ENCODE measurements around the gene EVA1A.

EVA1A gene, protein sequence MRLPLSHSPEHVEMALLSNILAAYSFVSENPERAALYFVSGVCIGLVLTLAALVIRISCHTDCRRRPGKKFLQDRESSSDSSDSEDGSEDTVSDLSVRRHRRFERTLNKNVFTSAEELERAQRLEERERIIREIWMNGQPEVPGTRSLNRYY

DNA sequence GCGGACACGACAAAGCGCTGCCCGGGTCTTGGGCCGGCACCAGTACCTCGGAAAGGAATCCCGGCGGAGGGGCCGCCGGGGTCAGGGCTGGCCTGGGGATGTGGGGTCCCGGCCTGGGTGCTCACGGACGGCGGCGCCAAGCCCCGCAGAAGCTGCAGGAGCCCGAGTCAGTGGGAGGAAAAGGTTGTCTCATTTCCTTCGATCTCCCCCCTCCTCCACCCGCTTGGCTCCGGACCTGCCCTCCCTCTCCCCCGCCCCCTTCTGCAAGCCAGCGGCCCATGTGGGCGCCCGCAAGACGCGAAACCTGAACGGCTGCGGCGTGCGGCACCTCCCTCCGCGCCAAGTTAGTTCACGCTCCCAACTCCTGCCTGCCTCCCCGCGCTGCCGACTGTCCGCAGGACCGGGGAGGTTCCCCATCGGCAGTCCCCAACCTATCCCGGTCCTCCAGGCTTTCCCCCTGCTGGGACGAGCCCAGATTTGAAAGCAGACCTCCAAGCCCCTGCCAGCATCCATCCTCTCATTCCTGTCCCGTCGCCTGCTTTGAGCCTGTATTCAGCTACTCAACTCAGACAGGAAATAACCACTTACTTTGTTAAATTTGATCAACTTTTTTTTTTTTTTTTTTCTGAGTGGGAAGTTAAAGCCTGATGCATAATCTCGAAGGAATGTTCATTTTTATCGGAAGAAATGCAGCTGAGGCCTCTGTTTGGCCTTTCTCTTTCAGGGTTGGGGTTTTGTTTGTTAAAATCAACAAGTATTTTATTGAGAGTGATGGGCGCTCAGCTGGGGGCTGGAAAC, at the start of gene EVA1A:
Gene EVA1A, minus strand, starts transcription at position 172 of the 798 bp plus-strand sequence. CDS start 42,799 bp downstream, outside the sequence.
- DNase-seq: no peak

DNA sequence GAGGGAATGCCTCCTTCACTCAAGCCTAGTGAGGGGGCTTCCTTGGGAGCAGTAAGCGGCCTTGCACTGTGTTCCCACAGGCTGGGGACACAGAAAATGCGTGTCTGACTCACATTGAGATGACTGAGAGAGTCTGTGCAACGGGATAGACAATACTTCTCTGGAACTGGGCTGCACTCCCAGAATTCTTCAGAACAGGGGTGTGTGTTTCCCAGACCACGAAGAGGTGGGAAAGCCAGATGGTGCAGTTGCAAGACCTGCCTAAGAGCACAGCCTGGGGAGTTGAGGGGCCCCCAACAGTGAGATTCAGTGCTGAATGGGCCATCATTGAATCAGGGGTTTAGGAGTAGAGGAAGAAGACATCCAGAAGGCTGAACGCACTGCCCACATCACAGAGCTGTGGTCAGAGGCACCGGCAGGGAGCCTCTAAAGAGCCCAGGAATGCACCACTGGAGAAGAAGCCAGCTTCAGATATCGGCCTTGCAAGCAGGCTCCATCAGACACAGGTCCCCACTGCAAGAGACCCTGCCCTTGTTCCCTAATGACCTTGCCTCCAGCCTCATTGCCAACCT, 49.3 kb upstream of the EVA1A start:
- no peak for DNase-seq

DNA sequence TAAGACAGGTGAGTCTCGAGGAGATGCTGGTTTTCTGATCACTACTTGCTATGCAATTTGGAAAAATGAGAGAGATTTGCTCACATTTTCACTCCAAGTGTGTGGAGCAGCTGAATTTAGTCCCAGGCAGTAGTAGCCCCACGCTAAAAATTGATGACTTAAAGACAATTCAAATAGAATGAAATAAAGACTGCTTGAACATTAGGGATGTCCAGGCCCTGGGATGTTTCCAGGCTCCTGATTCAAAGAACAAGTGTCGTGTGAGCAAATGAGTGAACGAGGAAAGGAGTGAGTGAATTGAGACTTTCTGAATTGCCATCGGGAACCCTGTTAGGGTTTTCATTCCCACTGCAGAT, 48.6 kb upstream of the EVA1A start:
- DNase-seq: no peak

DNA sequence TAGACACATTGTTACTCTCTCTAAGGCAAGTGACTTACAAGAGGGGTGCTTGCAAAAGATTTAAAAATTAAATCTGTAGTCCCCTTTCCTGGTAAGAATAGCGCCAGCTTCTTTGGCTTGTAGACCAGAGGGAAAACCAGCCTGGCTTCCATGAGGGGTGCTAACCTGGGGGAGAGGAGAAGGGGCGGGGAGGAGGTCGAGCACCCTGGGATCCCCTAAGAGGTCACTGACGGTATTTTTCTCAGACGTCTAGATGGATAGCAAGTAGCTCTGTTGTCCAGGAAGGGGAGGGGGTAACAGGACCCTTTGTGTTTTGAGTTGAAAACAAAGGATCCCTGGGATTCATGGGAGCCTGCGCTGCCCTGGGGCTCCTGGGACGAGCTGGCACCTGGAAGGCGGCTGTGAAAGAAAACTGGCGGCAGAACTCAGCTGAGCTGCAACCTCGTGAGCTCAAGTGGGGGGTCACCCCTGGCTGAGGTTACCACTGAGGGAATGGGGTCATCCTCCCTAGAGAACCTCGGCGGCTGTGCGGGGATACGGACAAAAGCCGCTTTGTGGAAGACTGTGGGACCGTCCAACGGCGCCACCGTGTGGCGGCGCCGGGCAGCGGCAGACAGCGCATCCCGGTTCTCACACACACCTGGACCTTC, 48.1 kb upstream of the EVA1A start:
- peak; percentile 22 to 37 for DNase-seq

DNA sequence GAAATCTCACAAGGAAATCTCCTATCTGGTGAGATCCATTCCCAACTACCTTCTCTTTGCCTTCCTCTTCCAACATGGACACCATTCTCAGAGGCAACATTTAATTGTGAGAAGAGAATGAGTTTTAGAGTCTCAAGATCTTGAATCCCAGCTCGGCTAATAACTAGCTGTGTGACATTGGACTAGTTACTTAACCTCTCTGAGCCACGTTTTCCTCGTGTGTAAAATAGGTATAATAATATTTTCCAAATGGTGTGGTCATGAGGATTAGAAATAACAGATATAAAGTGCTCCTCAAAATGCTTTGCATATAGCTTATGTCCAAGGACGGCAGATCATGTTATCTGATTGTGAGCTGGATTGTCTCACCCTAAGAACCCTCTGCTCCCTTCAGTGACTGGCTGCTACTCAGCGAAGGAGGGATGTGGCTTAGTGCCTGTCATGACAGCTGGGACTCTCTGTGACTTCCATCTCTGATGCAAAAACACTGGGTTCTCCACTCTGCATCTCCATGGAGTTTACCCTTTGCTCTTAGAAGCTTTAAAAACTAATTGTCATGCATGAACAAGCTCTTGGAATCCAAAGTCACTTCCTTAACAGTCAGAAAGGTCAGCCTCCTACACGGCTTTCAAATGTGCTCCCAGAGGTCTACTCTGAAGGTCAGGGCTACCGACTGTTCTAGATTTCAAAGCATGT, 47.4 kb upstream of the EVA1A start:
- DNase-seq: no peak

DNA sequence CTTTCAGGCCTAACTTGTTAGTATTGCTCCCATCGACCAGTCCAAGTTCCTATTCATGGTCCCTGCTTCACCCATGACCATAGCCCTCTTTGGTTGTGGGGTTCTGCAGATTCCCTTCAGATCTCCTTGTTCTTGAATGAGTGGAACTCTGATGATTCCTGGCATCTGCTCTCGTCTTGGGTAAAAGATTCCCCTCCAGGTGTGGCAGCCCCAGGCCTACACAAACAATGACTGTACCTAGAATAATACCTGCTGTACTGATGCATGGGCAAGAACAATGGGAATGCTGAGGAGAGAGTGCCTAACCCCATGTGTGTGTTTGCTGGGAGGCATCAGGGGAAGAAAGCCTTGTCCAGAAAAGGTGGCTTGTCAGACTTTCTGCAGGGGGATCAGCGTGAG, 46.7 kb upstream of the EVA1A start:
- no peak for DNase-seq

DNA sequence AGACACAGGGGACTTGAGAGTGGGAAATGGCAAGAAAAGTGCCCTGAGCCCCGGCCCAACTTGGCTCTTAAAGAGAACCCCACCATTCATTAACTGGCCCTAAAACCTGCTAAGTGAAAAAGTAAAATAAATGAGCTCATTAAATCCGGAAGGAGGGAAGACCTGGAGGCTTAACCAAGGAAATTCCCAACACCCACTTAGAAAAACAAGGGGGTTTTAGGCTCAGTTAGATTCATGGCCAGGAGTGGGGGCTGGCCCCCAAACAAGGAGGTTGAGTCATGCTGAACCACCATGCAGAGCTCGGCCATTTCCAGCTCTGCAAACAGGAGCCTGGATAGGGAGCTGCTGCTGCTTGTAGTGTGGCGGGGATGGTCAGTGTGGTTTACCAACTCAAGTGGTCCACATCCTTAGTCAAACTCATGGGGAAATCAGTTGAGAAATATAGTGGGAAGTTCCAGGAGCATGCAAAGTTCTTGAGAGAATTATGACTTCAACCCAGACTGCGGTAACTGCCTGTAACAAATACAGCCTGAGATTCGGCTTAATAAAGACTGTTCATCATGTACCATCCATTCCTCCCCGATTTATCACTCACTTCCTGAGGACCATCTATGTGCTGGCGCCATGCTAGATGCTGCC, 46.1 kb upstream of the EVA1A start:
- no peak for DNase-seq

DNA sequence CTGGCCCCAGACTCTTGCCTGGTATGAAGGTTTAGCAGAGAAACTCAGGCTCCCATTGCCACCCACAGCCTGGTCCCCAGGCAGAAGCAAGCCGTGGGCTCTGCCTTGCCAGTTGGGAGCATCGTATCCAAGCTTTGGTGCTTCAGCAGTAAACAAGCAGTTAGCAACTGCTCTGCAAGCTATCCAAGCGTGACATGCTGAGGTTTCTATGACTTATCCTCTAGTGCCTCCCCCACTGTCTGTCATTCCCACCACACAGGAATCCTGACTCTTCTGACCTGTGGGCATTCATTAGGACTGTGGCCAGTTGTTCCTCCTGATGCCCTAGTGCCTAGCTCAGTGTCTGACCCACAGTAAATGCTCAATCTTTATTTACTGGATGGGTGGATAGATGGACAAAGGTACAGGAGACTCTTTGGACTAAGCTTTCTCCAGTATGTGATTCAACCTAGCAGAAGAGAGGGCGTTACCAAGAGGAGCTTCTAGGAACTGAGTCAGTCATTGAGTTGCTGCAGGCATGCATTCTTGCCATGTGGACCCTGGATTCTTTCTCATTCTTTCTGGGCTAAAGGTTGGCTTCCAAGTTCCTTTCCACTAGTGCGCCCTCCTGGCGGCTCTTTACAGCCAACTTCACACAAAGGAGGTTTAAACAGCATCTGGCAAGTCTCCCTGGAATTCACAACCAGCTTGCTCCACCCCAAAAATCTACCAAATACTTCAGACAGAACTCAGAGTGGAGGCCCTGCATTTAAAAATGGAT, 45.2 kb upstream of the EVA1A start:
- DNase-seq: no peak

DNA sequence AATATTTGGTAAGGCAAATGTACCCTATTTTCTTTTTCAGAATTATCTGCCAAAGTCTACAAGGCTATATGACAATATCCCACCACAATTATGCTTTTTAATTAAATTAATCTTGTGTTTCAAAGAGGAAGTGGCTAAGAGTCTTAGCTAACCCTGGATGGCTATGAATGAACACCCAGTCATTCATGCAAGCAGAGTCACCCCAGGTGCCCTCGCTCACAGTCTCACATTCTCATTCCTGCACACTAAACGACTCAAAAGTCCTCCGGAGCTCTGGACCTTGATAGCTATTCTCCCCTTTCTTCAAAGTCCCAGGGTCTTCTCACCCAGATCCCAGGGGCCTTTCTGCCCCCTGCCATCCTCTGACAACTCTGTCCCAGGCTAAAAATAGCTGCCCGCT, 43.7 kb upstream of the EVA1A start:
- no peak for DNase-seq

DNA sequence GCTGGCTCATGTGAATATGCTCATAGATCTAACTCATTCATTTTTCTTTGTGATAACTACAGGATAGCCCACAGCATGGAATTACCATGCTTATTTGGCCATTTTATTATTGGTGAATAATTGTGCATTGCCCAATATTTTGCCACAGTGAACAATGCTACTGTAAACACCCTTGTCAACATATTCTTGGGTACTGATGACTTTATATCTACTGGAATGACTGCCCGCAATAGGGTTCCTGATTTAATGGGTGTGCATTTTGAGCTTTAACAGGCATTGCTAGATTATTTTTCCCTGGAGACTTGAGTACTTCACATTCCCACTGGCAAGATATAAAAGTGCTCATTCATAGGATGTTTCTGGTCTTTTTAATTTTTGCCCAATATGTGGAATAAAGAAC, 42.7 kb upstream of the EVA1A start:
- no peak for DNase-seq

DNA sequence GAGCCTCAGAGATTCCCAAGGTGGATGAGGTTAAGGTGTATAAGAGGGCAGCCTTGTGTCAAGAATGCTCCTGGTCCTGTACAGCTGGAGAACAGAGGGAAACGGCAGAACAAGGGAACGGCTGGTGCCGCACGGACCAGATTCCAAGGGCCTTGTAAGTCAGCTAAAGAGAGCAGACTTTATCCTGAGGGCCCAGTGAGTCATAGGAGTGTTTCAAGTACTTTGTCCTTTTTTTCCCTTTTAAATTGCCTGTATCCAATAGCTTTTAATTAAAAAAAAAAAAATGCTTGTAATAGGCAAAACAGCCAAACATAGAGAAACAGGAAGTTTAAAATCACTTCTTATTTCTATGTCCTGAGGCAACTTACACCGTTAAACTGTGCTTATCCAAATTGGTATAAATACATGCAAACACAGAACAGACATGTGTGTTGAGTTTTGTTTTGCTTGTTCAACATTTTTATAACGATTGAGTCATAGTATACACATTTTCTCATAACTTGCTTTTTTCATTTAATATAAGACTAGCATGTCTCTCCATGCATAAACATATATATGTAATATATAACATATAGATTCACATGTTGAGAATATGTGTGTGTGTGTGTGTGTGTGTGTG, 42.1 kb upstream of the EVA1A start:
- DNase-seq: no peak

DNA sequence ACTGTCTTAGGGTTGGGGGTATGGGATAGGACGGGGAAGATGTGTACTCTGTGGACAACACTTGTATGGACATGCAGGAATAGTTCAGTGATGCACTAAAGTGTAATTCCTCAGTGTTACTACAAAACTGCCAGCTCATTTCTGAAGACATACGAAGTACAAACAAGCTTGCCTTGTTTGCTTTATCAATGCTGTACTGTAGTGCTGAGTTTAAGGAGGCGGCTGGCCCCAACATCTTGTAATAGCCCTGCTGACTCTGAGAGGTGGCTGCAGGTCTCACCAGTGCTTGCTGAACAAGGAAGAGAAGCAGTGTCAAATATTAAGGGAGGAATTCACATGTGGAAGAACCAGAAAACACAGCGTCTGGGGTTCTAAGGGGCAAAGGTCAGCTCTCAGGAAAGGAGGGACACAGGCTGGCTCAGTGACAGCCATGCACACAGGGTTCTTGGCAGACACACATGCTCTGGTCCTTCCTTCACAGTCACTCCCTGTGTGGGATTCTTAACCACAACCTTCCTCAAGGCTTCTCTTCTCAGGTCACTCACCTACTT, 39.8 kb upstream of the EVA1A start:
- DNase-seq: no peak

DNA sequence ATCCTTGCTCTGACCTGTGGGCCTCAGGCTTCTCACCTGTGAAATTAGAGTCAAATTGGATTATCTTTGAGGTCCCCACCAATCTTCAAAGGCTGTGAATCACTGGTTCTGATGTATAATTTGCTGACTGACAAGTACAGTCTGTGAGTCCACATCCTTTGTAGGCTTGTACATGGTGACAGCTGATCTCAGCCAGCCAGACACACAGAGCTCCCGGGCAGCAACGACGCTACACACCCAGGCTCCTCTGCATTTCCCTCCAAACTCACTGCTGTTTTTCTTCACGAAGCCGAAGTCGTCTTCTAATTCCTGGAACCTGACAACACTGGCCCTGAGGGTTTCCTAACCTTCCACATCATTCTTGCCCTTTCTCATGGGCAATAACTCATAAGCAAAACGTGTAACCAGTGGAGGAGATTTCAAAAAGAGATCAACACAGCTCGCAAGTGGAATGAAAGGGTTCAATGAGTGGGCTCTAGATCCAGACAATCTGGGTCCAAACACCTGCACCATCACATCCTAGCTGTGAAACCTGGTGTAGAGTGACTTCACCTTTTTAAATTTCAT, 37.9 kb upstream of the EVA1A start:
- DNase-seq: no peak

DNA sequence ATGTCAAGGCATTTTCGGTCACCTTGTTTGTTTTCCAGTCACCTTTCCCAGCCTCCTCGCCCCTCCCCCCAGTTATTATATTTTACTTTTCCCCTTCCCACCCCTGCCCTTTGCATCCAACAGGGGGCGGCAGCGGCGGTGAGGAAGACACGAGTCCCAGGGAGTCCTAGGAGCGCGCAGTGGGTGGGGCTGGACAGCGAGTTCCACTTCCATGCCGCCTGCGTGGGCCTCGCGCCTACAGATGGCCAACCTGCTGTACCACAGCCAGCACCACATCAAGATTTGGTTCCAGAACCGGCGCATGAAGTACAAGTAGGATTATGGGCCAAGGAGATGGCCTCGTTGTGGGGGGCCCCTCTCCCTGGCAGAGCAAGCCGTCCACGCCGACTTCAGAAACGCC, 37.2 kb upstream of the EVA1A start:
- no peak for DNase-seq

DNA sequence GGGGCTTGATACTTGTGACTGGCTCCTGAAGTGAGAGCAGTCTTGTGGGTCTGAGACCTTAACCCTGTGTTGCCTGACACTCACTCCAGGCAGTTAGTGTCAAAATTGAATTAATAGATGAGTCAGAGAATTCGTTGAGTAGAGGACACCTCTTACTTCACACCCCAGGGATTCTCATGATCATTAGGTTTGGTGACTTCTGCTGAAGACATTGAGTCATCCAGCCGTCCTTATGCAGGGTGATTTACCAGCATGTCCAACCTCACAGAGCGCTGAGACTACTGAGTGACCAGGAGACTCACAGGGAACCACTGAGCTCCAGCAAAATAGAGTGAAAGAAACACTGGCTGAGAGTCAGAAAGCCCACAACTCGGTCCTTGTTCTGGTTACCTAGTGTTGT, 36.0 kb upstream of the EVA1A start:
- DNase-seq: no peak

DNA sequence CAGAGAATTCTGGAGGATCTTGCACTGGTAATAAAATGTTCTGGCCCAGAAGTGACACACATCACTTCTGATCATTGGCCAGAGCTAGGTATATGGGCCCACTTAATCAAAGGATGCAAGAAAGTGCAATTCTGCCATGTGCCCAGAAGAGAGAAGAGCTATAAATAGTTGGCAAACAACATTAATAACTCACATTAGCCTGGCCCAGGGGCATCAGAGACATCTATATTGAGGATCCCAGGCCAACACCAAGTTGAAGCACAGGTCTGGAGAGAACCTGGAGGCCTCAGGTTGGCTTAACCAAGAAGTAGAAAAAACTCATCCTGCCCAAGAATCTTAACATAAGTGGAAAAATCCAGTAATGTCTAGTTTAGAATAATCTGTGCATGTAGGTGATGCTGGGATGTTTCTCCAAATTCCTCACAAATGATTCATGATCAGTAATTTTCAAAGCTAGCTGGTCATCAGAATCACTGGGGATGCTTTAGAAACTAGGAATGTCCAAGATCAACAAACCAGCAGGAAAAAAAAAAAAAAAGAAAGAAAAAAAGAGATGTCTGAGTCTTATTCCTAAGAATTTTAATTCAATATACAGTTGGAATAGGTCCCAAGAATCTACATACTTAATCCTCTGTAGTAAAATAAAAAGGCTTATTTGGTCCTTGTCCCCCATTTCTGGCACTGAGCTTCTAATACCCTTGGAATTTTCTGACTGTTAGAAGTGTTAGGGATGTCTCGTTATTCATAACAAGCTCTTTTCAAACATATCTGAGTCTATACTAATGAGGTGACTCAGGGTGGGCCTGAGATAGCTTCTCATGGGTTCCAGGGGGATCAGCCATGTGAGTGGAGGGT, 35.0 kb upstream of the EVA1A start:
- DNase-seq: no peak

DNA sequence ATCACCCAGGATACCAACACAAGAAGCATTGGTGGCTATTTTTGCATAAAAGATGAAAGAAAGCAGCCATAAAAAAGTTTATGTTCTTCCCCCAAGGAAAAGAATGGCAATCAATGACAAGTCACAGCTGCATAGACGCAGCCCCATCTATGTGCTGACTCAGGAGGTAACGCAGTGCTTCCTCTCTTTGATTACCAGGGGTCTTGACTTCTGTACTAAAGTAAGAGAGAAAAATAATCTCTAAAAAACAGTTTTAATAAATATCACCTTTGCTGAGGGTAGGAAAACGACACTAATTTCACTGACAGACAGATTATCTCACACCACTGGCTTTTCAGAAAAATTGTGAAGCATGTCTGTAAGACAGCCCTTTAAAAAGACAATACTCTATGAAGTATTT, 33.9 kb upstream of the EVA1A start:
- no peak for DNase-seq

DNA sequence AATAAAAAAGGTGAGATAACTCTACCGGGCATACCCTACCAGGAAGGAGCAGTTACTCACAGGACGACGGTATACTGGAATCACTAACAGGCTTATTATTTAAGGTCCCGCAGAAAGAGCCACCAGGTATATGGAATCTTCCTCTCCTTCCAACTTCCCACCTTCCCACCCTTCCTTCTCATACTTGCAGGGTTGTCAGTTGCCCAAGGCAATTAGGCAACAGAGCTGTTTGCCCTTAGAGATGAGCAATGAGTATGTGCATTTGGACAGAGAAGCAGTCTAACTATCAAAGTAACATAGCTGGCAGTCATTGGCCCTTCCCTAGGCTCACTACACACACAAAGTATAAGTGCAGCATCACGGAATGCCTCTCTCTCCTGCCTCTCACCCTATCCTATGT, 32.1 kb upstream of the EVA1A start:
- DNase-seq: no peak

DNA sequence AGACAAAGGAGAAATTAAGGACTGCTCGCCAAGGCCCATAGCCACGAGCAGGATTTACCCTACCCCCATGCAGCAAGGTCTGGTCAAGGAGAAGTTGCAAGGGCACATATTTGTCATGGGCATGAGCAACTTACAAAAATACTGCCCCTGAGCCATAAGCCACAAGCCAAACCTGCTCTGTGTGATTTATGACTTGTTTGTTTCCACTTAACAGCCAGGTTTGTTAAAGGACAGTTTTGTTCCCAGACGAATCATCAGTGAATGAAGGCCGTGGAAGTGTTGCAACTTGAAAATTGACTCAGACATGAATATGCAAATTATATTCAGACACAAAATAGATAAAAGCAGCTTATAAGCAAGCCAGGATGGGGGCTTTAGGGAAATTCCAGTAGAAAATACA, 31.3 kb upstream of the EVA1A start:
- DNase-seq: no peak
